IMR-90 (cell line): Measurements from ENCODE around the gene PLXNC1. TPM values are rescaled to one million over a fixed set of nuclear protein-coding genes. Genes with fewer than 3 reads are reported as not detected.

Source experiments
- ATAC-seq: fragments of 200-7000 bp; cut with Tn5 transposase; 2 replicates; pipeline ENCODE4 v1.9.1; 2020; ENCODE audit warnings: low read depth, mild to moderate bottlenecking, moderate library complexity
- BruUV-seq: library from RNA; stranded (reverse); fragments of 400-500 nt; replicated peaks from 2 replicates; lab custom pipeline; 2021; lab: Mats Ljungman, UMichigan
- CTCF ChIA-PET: fragments of 300-600 bp; formaldehyde crosslinking; extraction: SDS; loops from one replicate; lab custom pipeline; 2021; ENCODE audit warnings: antibody characterized with exemption; lab: Yijun Ruan, JAX
- POLR2A ChIA-PET: fragments of 300-600 bp; sonication (Branson Sonifier 250); formaldehyde crosslinking; loops from one replicate; lab custom pipeline; 2022; ENCODE audit warnings: antibody characterized with exemption; ENCODE audit not compliant: unreplicated experiment; lab: Charles Lee
- DNase-seq: peaks from one replicate; pipeline ENCODE4 v3.0.0; 2013
- H2AFZ ChIP-seq: replicated peaks from 2 replicates; pipeline ENCODE3; 2013; ENCODE audit warnings: low read length, mild to moderate bottlenecking; ENCODE audit not compliant: poor library complexity
- H2AK5ac ChIP-seq: 2 replicates; pipeline ENCODE4 v1.6.1; 2013; ENCODE audit warnings: low read depth, low read length, inconsistent platforms
- H2AK9ac ChIP-seq: replicated peaks from 2 replicates; pipeline ENCODE3; 2013; ENCODE audit warnings: mild to moderate bottlenecking, low read depth, low read length, moderate library complexity; ENCODE audit not compliant: poor library complexity
- H2BK120ac ChIP-seq: 2 replicates; pipeline ENCODE4 v1.6.1; 2013; ENCODE audit warnings: low read depth, low read length, inconsistent platforms
- H2BK15ac ChIP-seq: 3 replicates; pipeline ENCODE4 v1.6.1; 2013; ENCODE audit warnings: low read depth, low read length, inconsistent platforms
- H2BK20ac ChIP-seq: 2 replicates; pipeline ENCODE4 v1.6.1; 2013; ENCODE audit warnings: low read depth, mild to moderate bottlenecking, inconsistent platforms, low read length, moderate library complexity
- H2BK5ac ChIP-seq: 2 replicates; pipeline ENCODE4 v1.6.1; 2013; ENCODE audit warnings: mild to moderate bottlenecking, low read depth, low read length, inconsistent platforms; ENCODE audit not compliant: poor library complexity, severe bottlenecking
- H3K14ac ChIP-seq: replicated peaks from 2 replicates; pipeline ENCODE4 v1.6.1; 2013; ENCODE audit warnings: low read depth, low read length, inconsistent platforms
- H3K18ac ChIP-seq: 2 replicates; pipeline ENCODE4 v1.6.1; 2013; ENCODE audit warnings: low read depth, low read length, control low read depth
- H3K23ac ChIP-seq: 2 replicates; pipeline ENCODE4 v1.6.1; 2013; ENCODE audit warnings: low read depth, low read length, inconsistent platforms
- H3K27ac ChIP-seq: 2 replicates; pipeline ENCODE4 v1.5.1; 2013; ENCODE audit warnings: mild to moderate bottlenecking, control low read depth, low read length; ENCODE audit not compliant: insufficient read depth
- H3K27me3 ChIP-seq: 2 replicates; pipeline ENCODE4 v1.6.1; 2013; ENCODE audit warnings: low read length; ENCODE audit not compliant: control insufficient read depth, insufficient read depth
- H3K36me3 ChIP-seq: 2 replicates; pipeline ENCODE4 v1.6.1; 2013; ENCODE audit warnings: low read length, mixed read lengths; ENCODE audit not compliant: control insufficient read depth, insufficient read depth
- H3K4ac ChIP-seq: 2 replicates; pipeline ENCODE4 v1.6.1; 2013; ENCODE audit warnings: low read depth, low read length, inconsistent platforms
- H3K4me1 ChIP-seq: 2 replicates; pipeline ENCODE4 v1.6.1; 2013; ENCODE audit warnings: low read length, mixed read lengths; ENCODE audit not compliant: control insufficient read depth, insufficient read depth
- H3K4me2 ChIP-seq: 2 replicates; pipeline ENCODE4 v1.6.1; 2013; ENCODE audit warnings: low read depth, mild to moderate bottlenecking, control low read depth, low read length, moderate library complexity
- H3K4me3 ChIP-seq: 2 replicates; pipeline ENCODE4 v1.5.1; 2013; ENCODE audit warnings: low read depth, mild to moderate bottlenecking, control low read depth, low read length, moderate library complexity; ENCODE audit not compliant: insufficient read depth
- H3K56ac ChIP-seq: 2 replicates; pipeline ENCODE4 v1.6.1; 2013; ENCODE audit warnings: low read length, inconsistent platforms; ENCODE audit not compliant: insufficient read depth; ENCODE audit errors: extremely low read depth
- H3K79me1 ChIP-seq, 2 experiments: 2 replicates each; pipeline ENCODE4 v1.6.1; 2013; ENCODE audit warnings: low read length in 2 of 2, inconsistent platforms in 1 of 2, low read depth in 1 of 2
- H3K9ac ChIP-seq: 2 replicates; pipeline ENCODE4 v1.6.1; 2013; ENCODE audit warnings: low read depth, low read length, control low read depth
- H3K9me1 ChIP-seq: 2 replicates; pipeline ENCODE4 v1.6.1; 2013; ENCODE audit warnings: low read length, inconsistent platforms; ENCODE audit not compliant: insufficient read depth
- H3K9me3 ChIP-seq: 2 replicates; pipeline ENCODE4 v1.6.1; 2013; ENCODE audit warnings: low read length; ENCODE audit not compliant: control insufficient read depth, insufficient read depth
- H4K20me1 ChIP-seq: 2 replicates; pipeline ENCODE4 v1.6.1; 2013; ENCODE audit warnings: low read length, inconsistent platforms; ENCODE audit not compliant: insufficient read depth
- H4K5ac ChIP-seq: 2 replicates; pipeline ENCODE4 v1.6.1; 2013; ENCODE audit warnings: mild to moderate bottlenecking, low read depth, low read length, control low read depth
- H4K8ac ChIP-seq, 2 experiments: 2 replicates each; pipeline ENCODE4 v1.6.1; 2013; ENCODE audit warnings: low read depth in 2 of 2, low read length in 2 of 2, control low read depth in 1 of 2, inconsistent platforms in 1 of 2
- H4K91ac ChIP-seq: 2 replicates; pipeline ENCODE4 v1.6.1; 2013; ENCODE audit warnings: low read depth, low read length, inconsistent platforms; ENCODE audit not compliant: insufficient read depth
- ELK1 ChIP-seq: fragments of 150-350 bp; IDR thresholded peaks from 2 replicates; pipeline ENCODE4 v1.6.1; 2016; ENCODE audit warnings: low read depth, mild to moderate bottlenecking, low read length, moderate library complexity, borderline replicate concordance
- WGBS, 2 experiments: methylation state at CpG; one replicate each; pipeline versions ENCODE4 v1.1.5 to v1.1.7; 2013; ENCODE audit warnings: missing lambda C conversion rate in 2 of 2; ENCODE audit not compliant: insufficient read length in 1 of 2; ENCODE audit errors: extremely low coverage in 2 of 2; 5-methylcytosine and 5-hydroxymethylcytosine counted together
- dilution Hi-C: fragments of 300-500 bp; cut with HindIII; formaldehyde crosslinking; loops from one replicate; pipeline ENCODE4 v1.14.3; 2018; ENCODE audit warnings: low sequenced_read_pairs; ENCODE audit not compliant: unreplicated experiment
- in situ Hi-C: fragments of 300-500 bp; cut with MboI; formaldehyde crosslinking; loops from 3 replicates; pipeline ENCODE4 v1.14.3; 2019; ENCODE audit warnings: low sequenced_read_pairs, inconsistent platforms, mixed read lengths
- intact Hi-C: fragments of 100-400 bp; cut with micrococcal nuclease; formaldehyde crosslinking; loops from 2 replicates; pipeline ENCODE4 v1.10.0; 2022
- polyA plus RNA-seq, 3 experiments: library from polyadenylated mRNA; depleted of rRNA; stranded (reverse); fragments of >200 nt; gene quantifications; 2 replicates each; pipeline ENCODE4 v1.2.3, GENCODE V29; 2012; ENCODE audit warnings: low replicate concordance in 1 of 3
- total RNA-seq: library from RNA; depleted of rRNA; stranded (reverse); fragments of >200 nt; gene quantifications from 2 replicates; pipeline ENCODE4 v1.2.3, GENCODE V29; 2012

PLXNC1 gene
- total and polyA plus RNA-seq, 2 of the 4 experiments (the other 2 are of a cell fraction): 1.0 to 1.6 TPM

DNA sequence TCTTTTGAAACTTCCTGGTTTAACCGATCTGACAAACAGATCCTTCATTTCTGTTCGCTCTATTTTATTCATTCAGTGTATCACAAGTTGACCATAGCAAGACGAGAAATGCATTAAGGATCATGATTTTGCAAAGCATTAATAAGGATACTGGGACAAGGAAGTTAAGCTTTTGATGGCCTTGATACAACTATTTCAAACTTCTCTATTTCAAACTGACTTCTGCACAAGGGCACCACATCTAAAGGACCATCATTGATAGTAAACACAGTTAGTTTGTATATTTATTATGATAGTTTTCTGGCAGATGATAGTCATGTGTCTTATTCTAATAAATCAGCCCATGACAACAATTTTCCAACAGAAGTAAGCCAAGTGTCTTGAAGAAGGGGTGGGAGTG is 25.8 kb upstream of the PLXNC1 start:
- Histone ChIP-seq H3K4me1 (no peaks in the 10 kb centered on the region), H3K27me3 (peaks cover 41% of the 10 kb centered on the region), H3K9ac (no peak overlapping the region), H2AFZ (no peak overlapping the region), H2BK120ac (no peak overlapping the region), H4K5ac (no peak overlapping the region), H4K91ac (no peak overlapping the region), H3K9me3 (no peaks in the 10 kb centered on the region), H2BK15ac (no peak overlapping the region), H3K9me1 (no peaks in the 10 kb centered on the region), H3K79me1 (no peaks in the 10 kb centered on the region), H2BK5ac (no peak overlapping the region), H3K27ac (no peak overlapping the region), H2AK5ac (no peak overlapping the region), H4K8ac (no peak overlapping the region), H3K56ac (no peak overlapping the region), H3K4me2 (no peak overlapping the region), H3K23ac (no peak overlapping the region), H3K36me3 (no peaks in the 10 kb centered on the region), H4K20me1 (no peaks in the 10 kb centered on the region), H3K4ac (no peak overlapping the region), H3K4me3 (no peak overlapping the region), H2BK20ac (no peak overlapping the region), H3K18ac (no peak overlapping the region), H2AK9ac (no peak overlapping the region), H3K14ac (no peak overlapping the region)
- in situ Hi-C loops: loop anchor here (25.0 kb wide), 1 partner anchor 1135 kb away; no protein-coding TSS in a partner anchor
- no TSS peak for BruUV-seq
- dilution Hi-C loops: no loop called here
- WGBS, 2 experiments: no CpG with 5 or more reads among the region's 3 CpGs
- ChIA-PET POLR2A (no interaction called here), CTCF (interaction anchor here (1.3 kb wide), 1 partner anchor 12 kb away, joined by 4 read pairs; no protein-coding TSS in a partner anchor)
- intact Hi-C loops: no loop called here
- no peak for TF ChIP-seq ELK1
- DNase-seq (no peak), ATAC-seq (no peak)
